DOHH2 (cell line): ENCODE results near the gene TTC39C.

Source experiments
- H3F3A ChIP-seq: fragments of 200-600 bp; sonication (generic), shearing (Covaris generic); 2 replicates; pipeline ENCODE4 v1.6.0; 2016; ENCODE audit warnings: antibody characterized with exemption, mild to moderate bottlenecking; ENCODE audit not compliant: control insufficient read depth, insufficient read depth
- H3K27ac ChIP-seq: fragments of 200-600 bp; sonication (generic); 2 replicates; pipeline ENCODE4 v1.5.1; 2014; ENCODE audit warnings: low read depth, mild to moderate bottlenecking, low read length, moderate library complexity
- H3K27me3 ChIP-seq: fragments of 200-600 bp; sonication (generic); 2 replicates; pipeline ENCODE4 v1.6.1; 2014; ENCODE audit warnings: mild to moderate bottlenecking, low read length, mixed read lengths; ENCODE audit not compliant: control insufficient read depth
- H3K36me3 ChIP-seq: fragments of 200-600 bp; sonication (generic); 2 replicates; pipeline ENCODE4 v1.6.1; 2014; ENCODE audit warnings: mild to moderate bottlenecking, low read length, moderate library complexity, mixed read lengths; ENCODE audit not compliant: control insufficient read depth
- H3K4me1 ChIP-seq: fragments of 200-600 bp; sonication (generic); 2 replicates; pipeline ENCODE4 v1.6.1; 2014; ENCODE audit warnings: mild to moderate bottlenecking, low read length, mixed read lengths; ENCODE audit not compliant: control insufficient read depth
- H3K4me2 ChIP-seq: fragments of 200-600 bp; sonication (generic); 2 replicates; pipeline ENCODE4 v1.6.0; 2014; ENCODE audit warnings: mild to moderate bottlenecking, low read length, moderate library complexity
- H3K4me3 ChIP-seq: fragments of 200-600 bp; sonication (generic); 2 replicates; pipeline ENCODE4 v1.5.1; 2014; ENCODE audit warnings: mild to moderate bottlenecking, low read length, mixed read lengths
- H3K79me2 ChIP-seq: fragments of 200-600 bp; sonication (generic); 2 replicates; pipeline ENCODE4 v1.6.1; 2014; ENCODE audit warnings: mild to moderate bottlenecking, low read length, mixed read lengths; ENCODE audit not compliant: control insufficient read depth
- H3K9me2 ChIP-seq: fragments of 200-600 bp; sonication (generic); replicated peaks from 2 replicates; pipeline ENCODE4 v1.6.1; 2014; ENCODE audit warnings: mild to moderate bottlenecking, low read length, mixed read lengths; ENCODE audit not compliant: control insufficient read depth
- H3K9me3 ChIP-seq: fragments of 200-600 bp; sonication (generic); 2 replicates; pipeline ENCODE4 v1.6.1; 2014; ENCODE audit warnings: antibody characterized with exemption, low read length, mixed read lengths; ENCODE audit not compliant: control insufficient read depth, insufficient read depth
- H4K20me1 ChIP-seq: fragments of 200-600 bp; sonication (generic); 2 replicates; pipeline ENCODE4 v1.6.0; 2014; ENCODE audit warnings: low read depth, mild to moderate bottlenecking, antibody characterized with exemption, low read length, moderate library complexity; ENCODE audit not compliant: control insufficient read depth, insufficient read depth
- EZH2phosphoT487 ChIP-seq: fragments of 200-600 bp; sonication (generic); IDR thresholded peaks from 2 replicates; pipeline ENCODE4 v1.6.1; 2017; ENCODE audit warnings: borderline replicate concordance, mild to moderate bottlenecking, antibody characterized with exemption, low read length, moderate library complexity, mixed read lengths
- TF ChIP-seq, protein P1 (sequence below): fragments of 200-600 bp; sonication (generic); IDR thresholded peaks from one replicate; pipeline ENCODE4 v1.5.1; 2014; ENCODE audit warnings: antibody characterized with exemption, mild to moderate bottlenecking, low read depth, low read length; ENCODE audit not compliant: poor library complexity, severe bottlenecking

TTC39C gene

DNA sequence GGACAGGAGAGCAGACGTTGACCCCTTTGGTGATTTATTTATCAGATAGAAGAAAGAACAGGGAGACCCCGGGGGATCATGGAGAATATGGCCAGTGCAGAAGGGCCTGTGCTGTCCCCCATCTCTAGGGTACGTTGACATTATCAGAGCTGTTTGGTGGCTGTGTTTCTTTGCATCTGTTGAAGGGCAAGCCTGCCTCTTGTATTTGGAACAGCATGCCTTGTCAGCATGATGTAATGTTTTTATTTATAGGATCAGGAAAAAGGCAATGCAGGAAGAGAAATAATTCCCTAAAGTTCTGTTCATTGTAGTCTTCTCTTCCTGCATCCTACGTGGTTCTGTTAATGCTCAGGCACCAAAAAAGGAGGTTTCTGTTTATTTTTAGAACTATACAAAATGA, 74.5 kb downstream of the TTC39C start:
- Histone ChIP-seq H3K36me3 (peaks cover 52% of the 10 kb centered on the region), H3K79me2 (no peaks in the 10 kb centered on the region), H3K27ac (no peak overlapping the region), H3K27me3 (no peaks in the 10 kb centered on the region), H3K9me2 (no peaks in the 10 kb centered on the region), H3K4me3 (no peak overlapping the region), H3K4me2 (no peak overlapping the region), H3F3A (no peaks in the 10 kb centered on the region), H3K4me1 (peaks cover 11% of the 10 kb centered on the region), H4K20me1 (no peaks in the 10 kb centered on the region), H3K9me3 (no peaks in the 10 kb centered on the region)
- no peak for TF ChIP-seq EZH2phosphoT487
- TF ChIP-seq, protein P1, sequence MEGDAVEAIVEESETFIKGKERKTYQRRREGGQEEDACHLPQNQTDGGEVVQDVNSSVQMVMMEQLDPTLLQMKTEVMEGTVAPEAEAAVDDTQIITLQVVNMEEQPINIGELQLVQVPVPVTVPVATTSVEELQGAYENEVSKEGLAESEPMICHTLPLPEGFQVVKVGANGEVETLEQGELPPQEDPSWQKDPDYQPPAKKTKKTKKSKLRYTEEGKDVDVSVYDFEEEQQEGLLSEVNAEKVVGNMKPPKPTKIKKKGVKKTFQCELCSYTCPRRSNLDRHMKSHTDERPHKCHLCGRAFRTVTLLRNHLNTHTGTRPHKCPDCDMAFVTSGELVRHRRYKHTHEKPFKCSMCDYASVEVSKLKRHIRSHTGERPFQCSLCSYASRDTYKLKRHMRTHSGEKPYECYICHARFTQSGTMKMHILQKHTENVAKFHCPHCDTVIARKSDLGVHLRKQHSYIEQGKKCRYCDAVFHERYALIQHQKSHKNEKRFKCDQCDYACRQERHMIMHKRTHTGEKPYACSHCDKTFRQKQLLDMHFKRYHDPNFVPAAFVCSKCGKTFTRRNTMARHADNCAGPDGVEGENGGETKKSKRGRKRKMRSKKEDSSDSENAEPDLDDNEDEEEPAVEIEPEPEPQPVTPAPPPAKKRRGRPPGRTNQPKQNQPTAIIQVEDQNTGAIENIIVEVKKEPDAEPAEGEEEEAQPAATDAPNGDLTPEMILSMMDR = no peak

DNA sequence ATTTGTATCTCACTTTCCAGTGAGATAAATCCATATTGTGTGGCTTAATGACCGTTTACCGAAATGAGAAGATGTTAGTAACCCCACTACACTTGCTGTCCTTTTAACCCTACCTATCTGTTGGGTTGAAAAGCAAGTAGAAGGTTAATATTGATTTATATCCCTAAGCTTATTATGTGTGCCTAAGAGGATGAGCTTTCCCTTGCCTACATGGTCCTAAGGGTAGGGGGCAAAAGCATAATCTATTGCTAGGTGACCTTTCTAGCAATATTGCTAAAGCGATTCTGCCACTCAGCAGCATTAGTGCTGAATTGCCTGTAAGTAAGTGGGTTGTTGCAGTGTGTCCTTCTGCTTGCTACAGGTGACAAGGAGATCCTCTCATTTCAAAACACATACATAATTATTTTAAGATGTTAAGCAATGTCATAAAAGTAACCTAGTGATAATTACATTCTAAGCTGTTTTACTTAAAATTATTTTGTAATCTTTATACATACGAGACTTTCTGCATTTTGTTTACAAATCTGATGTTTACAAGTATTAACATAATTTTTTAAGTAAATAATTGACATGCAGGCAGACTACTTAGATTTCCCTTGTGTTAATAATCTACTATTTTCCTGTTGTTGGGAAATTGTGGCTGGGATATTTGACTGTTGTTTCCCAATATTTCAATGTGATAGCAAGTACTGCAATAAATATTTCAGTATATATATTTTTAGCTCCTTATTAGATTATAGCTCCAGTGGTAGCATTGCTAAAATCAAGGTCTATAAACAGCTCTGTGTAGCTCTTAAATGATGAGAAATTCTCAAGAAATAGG, 75.2 kb downstream of the TTC39C start:
- Histone ChIP-seq H3K27me3 (no peaks in the 10 kb centered on the region), H4K20me1 (no peaks in the 10 kb centered on the region), H3K4me2 (no peak overlapping the region), H3K36me3 (peaks cover 53% of the 10 kb centered on the region), H3F3A (no peaks in the 10 kb centered on the region), H3K4me1 (peaks cover 18% of the 10 kb centered on the region), H3K79me2 (no peaks in the 10 kb centered on the region), H3K27ac (no peak overlapping the region), H3K9me2 (no peaks in the 10 kb centered on the region), H3K9me3 (no peaks in the 10 kb centered on the region), H3K4me3 (no peak overlapping the region)
- TF ChIP-seq, protein P1 = no peak
- TF ChIP-seq EZH2phosphoT487 = no peak

DNA sequence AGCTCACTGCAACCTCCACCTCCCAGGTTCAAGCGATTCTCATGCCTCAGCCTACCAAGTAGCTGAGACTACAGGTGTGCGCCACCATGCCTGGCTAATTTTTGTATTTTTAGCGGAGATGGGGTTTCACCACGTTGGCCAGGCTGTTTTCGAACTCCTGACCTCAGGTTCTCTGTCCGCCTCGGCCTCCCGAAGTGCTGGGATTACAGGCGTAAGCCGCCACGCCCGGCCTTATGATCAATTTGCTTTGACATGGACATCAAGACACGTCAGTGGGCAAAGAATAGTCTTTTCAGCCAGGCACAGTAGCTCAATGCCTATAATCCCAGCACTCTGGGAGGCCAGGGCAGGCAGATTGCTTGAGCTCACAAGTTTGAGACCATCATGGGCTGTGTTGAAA, 76.3 kb downstream of the TTC39C start:
- Histone ChIP-seq H3K4me2 (no peak overlapping the region), H3K27ac (no peak overlapping the region), H4K20me1 (no peaks in the 10 kb centered on the region), H3K79me2 (no peaks in the 10 kb centered on the region), H3K27me3 (no peaks in the 10 kb centered on the region), H3K36me3 (peaks cover 53% of the 10 kb centered on the region), H3K9me3 (no peaks in the 10 kb centered on the region), H3K9me2 (no peaks in the 10 kb centered on the region), H3K4me1 (peaks cover 23% of the 10 kb centered on the region), H3K4me3 (no peak overlapping the region), H3F3A (no peaks in the 10 kb centered on the region)
- no peak for TF ChIP-seq EZH2phosphoT487
- TF ChIP-seq, protein P1 = no peak
